WTC11 (cell line): Measurements from ENCODE around the gene HIGD1B. TPM values are rescaled to one million over a fixed set of nuclear protein-coding genes. Genes with fewer than 3 reads are reported as not detected.

Experiments
- ATAC-seq: fragments of 200-7000 bp; cut with Tn5 transposase; 2 replicates; pipeline ENCODE4 v1.10.0; 2021; ENCODE audit warnings: mild to moderate bottlenecking, moderate library complexity
- CTCF ChIA-PET: fragments of 300-600 bp; sonication (Branson Sonifier 250); formaldehyde crosslinking; loops from one replicate; lab custom pipeline; 2021; ENCODE audit warnings: antibody characterized with exemption; lab: Charles Lee
- POLR2A ChIA-PET: fragments of 350-600 bp; sonication (Branson Sonifier 250); formaldehyde crosslinking; loops from one replicate; lab custom pipeline; 2021; ENCODE audit warnings: antibody characterized with exemption; lab: Charles Lee
- DNase-seq: peaks from one replicate; pipeline ENCODE4 v3.0.0; 2021; ENCODE audit warnings: low spot score
- H3K27ac Mint-ChIP-seq: 2 replicates; pipeline ENCODE4 v1.8.0; 2021; ENCODE audit warnings: mixed read lengths
- H3K27me3 Mint-ChIP-seq: 2 replicates; pipeline ENCODE4 v1.8.0; 2021; ENCODE audit warnings: low read depth, mild to moderate bottlenecking, moderate library complexity, mixed read lengths
- H3K36me3 Mint-ChIP-seq: 2 replicates; pipeline ENCODE4 v1.8.0; 2021; ENCODE audit warnings: mixed read lengths
- H3K4me1 Mint-ChIP-seq: 2 replicates; pipeline ENCODE4 v1.8.0; 2022; ENCODE audit warnings: mixed read lengths
- H3K4me3 Mint-ChIP-seq: 2 replicates; pipeline ENCODE4 v1.8.0; 2021; ENCODE audit warnings: mild to moderate bottlenecking, moderate library complexity, mixed read lengths
- H3K9me3 Mint-ChIP-seq: 2 replicates; pipeline ENCODE4 v1.8.0; 2021; ENCODE audit warnings: mixed read lengths
- ATF1 ChIP-seq: sonication (generic); formaldehyde crosslinking; IDR thresholded peaks from 2 replicates; pipeline ENCODE4 v1.8.1; 2023; ENCODE audit warnings: mild to moderate bottlenecking, moderate library complexity, missing genetic modification reagents
- CDX4 ChIP-seq: fragments of 250-450 bp; sonication (Bioruptor Pico); IDR thresholded peaks from 2 replicates; pipeline ENCODE4 v1.9.0; 2021; ENCODE audit warnings: moderate library complexity, mild to moderate bottlenecking, inconsistent platforms, borderline replicate concordance
- ETV6 ChIP-seq: sonication (generic); formaldehyde crosslinking; IDR thresholded peaks from 2 replicates; pipeline ENCODE4 v1.8.1; 2022; ENCODE audit warnings: mild to moderate bottlenecking, missing genetic modification reagents
- FOXJ3 ChIP-seq: sonication (generic); formaldehyde crosslinking; IDR thresholded peaks from 2 replicates; pipeline ENCODE4 v1.9.0; 2021; ENCODE audit warnings: missing genetic modification reagents, mild to moderate bottlenecking, borderline replicate concordance
- GABPB1 ChIP-seq: sonication (generic); formaldehyde crosslinking; IDR thresholded peaks from 2 replicates; pipeline ENCODE4 v1.8.1; 2023; ENCODE audit warnings: mild to moderate bottlenecking, missing genetic modification reagents
- GRHL2 ChIP-seq: fragments of 250-450 bp; sonication (Bioruptor Pico); IDR thresholded peaks from 2 replicates; pipeline ENCODE4 v1.8.0; 2022; ENCODE audit warnings: mild to moderate bottlenecking, moderate library complexity; ENCODE audit not compliant: insufficient replicate concordance, severe bottlenecking
- HMGXB4 ChIP-seq: sonication (generic); formaldehyde crosslinking; IDR thresholded peaks from 2 replicates; pipeline ENCODE4 v1.8.1; 2023; ENCODE audit warnings: mild to moderate bottlenecking, moderate library complexity, missing genetic modification reagents
- IRF2 ChIP-seq: sonication (generic); formaldehyde crosslinking; IDR thresholded peaks from 2 replicates; pipeline ENCODE4 v1.8.0; 2022; ENCODE audit warnings: low read depth, missing genetic modification reagents, borderline replicate concordance
- JAZF1 ChIP-seq: fragments of 250-450 bp; sonication (Bioruptor Pico); IDR thresholded peaks from 2 replicates; pipeline ENCODE4 v1.9.0; 2021; ENCODE audit warnings: moderate library complexity, mild to moderate bottlenecking, inconsistent platforms
- JUN ChIP-seq: sonication (generic); formaldehyde crosslinking; IDR thresholded peaks from 2 replicates; pipeline ENCODE4 v1.8.0; 2023; ENCODE audit warnings: mild to moderate bottlenecking, missing genetic modification reagents
- MXD4 ChIP-seq: fragments of 250-450 bp; sonication (Bioruptor Pico); IDR thresholded peaks from 2 replicates; pipeline ENCODE4 v1.8.0; 2021; ENCODE audit warnings: mild to moderate bottlenecking, moderate library complexity, borderline replicate concordance
- TCF7 ChIP-seq: sonication (generic); formaldehyde crosslinking; IDR thresholded peaks from 2 replicates; pipeline ENCODE4 v1.8.0; 2022; ENCODE audit warnings: mild to moderate bottlenecking, low read depth, missing genetic modification reagents, moderate library complexity
- ZNF423 ChIP-seq: fragments of 250-450 bp; sonication (Bioruptor Pico); IDR thresholded peaks from 2 replicates; pipeline ENCODE4 v2.1.2; 2022; ENCODE audit warnings: mild to moderate bottlenecking, moderate library complexity
- total RNA-seq: library from RNA; stranded (reverse); gene quantifications from 3 replicates; pipeline ENCODE4 v1.2.3, GENCODE V29; 2021
- TF ChIP-seq, protein P1 (sequence below): fragments of 250-450 bp; sonication (Bioruptor Pico); IDR thresholded peaks from 2 replicates; pipeline ENCODE4 v1.8.0; 2021; ENCODE audit warnings: mild to moderate bottlenecking
- TF ChIP-seq, protein P2 (sequence below): sonication (generic); formaldehyde crosslinking; IDR thresholded peaks from 2 replicates; pipeline ENCODE4 v1.8.0; 2022; ENCODE audit warnings: mild to moderate bottlenecking, missing genetic modification reagents

The HIGD1B gene
- total RNA-seq, 1 experiment from 2014 or later = not detected

DNA sequence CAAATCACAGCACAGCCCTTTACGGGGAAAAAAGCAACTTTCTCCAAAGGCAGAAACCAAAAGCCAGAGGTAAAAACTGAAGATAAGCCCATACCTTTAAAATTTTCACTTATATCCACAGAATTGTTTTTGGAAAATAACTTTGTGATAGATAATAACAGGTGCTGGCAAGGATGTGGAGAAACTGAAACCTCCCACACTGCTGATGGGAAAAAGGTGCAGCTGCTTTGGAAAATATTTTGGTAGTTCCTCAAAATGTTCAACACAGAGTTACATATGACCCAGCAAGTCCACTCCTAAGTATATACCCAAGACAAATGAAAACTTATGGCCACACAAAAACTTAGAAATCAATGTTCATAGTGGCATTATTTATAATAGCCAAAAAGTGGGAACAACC, 39.3 kb downstream of the HIGD1B start (continued):
- TF ChIP-seq, protein P1, sequence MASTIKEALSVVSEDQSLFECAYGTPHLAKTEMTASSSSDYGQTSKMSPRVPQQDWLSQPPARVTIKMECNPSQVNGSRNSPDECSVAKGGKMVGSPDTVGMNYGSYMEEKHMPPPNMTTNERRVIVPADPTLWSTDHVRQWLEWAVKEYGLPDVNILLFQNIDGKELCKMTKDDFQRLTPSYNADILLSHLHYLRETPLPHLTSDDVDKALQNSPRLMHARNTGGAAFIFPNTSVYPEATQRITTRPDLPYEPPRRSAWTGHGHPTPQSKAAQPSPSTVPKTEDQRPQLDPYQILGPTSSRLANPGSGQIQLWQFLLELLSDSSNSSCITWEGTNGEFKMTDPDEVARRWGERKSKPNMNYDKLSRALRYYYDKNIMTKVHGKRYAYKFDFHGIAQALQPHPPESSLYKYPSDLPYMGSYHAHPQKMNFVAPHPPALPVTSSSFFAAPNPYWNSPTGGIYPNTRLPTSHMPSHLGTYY (CRISPR knock-in tag) = no peak
- TF ChIP-seq, all 79 proteins: peak for 0

DNA sequence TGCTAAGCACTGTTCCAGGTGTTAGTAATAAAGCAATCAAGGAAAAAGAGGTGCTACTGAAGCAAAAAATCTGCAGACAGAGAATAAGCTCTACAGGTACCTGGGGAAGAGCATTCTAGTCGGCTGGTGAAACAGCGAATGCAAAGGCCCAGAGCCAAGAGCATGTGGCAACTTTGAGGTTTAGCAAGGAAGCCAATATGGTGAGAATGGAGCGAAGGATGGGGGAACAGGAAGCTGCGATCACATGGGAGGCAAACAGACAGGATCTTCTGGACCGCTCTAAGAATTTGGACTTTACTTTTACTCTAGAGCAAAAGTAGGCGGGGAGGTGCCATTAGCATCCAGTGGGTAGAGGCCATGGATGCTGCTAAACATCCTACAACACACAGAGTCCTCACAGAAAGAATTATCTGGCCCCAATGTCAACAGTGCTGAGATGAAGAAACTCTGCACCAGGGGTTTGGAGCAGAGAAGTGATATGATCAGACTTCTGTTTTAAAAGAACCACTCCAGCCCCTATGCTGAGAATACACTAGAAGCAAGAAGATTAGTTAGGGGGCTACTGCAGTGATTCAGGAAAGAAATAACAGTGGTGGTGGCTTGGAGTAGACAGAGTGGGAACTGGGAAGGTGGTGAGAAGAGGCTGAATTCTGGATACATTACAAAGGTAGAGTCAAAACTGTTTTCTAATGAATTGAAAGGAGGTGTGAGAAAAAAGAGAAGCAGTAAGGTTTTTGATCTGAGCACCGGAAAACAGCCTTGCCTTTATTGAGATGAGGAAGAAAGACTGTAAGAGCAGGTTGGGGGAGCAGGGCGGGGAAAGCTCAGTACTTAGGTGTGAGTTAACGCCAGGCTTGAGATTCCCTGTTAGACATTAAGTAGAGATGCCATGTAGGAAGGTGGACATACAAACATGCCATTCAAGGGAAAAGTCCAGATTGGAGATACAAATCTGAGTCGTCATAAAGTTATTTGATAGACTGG, 40.6 kb downstream of the HIGD1B start:
- Mint-ChIP-seq H3K27me3 (no peaks in the 10 kb centered on the region), H3K36me3 (peaks cover 32% of the 10 kb centered on the region), H3K9me3 (no peaks in the 10 kb centered on the region), H3K4me1 (no peaks in the 10 kb centered on the region)
- ChIA-PET POLR2A (no interaction called here), CTCF (interaction anchor here (1.4 kb wide), 1 partner anchor 10 kb away, joined by 4 read pairs; no protein-coding TSS in a partner anchor)
- DNase-seq = no peak
- TF ChIP-seq FOXJ3 (no peak), ETV6 (CRISPR knock-in tag) (no peak), JUN (CRISPR knock-in tag) (no peak), ZNF423 (CRISPR knock-in tag) (no peak), GABPB1 (CRISPR knock-in tag) (no peak), ATF1 (CRISPR knock-in tag) (no peak), GRHL2 (CRISPR knock-in tag) (no peak), IRF2 (CRISPR knock-in tag) (no peak), HMGXB4 (no peak)
- TF ChIP-seq, protein P2, sequence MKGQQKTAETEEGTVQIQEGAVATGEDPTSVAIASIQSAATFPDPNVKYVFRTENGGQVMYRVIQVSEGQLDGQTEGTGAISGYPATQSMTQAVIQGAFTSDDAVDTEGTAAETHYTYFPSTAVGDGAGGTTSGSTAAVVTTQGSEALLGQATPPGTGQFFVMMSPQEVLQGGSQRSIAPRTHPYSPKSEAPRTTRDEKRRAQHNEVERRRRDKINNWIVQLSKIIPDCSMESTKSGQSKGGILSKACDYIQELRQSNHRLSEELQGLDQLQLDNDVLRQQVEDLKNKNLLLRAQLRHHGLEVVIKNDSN (CRISPR knock-in tag) = no peak
- TF ChIP-seq, protein P1 (CRISPR knock-in tag) = no peak
- TF ChIP-seq, all 79 proteins: peak for 0
- H3K27ac Mint-ChIP-seq = no peak overlapping the region
- no peak overlapping the region for H3K4me3 Mint-ChIP-seq
- no peak for ATAC-seq

GRCh38 chr17:44889003-44889402, 41.3 kb downstream of the HIGD1B start:
- ChIA-PET POLR2A (no interaction called here), CTCF (no interaction called here)
- H3K4me1 Mint-ChIP-seq = no peaks in the 10 kb centered on the region
- DNase-seq = no peak
- H3K27me3 Mint-ChIP-seq = no peaks in the 10 kb centered on the region
- peaks cover 31% of the 10 kb centered on the region for H3K36me3 Mint-ChIP-seq
- TF ChIP-seq TCF7 (no peak), MXD4 (no peak), JAZF1 (no peak), JUN (CRISPR knock-in tag) (no peak), CDX4 (CRISPR knock-in tag) (no peak)
- ATAC-seq = no peak
- no peaks in the 10 kb centered on the region for H3K9me3 Mint-ChIP-seq
- H3K27ac Mint-ChIP-seq = no peak overlapping the region
- H3K4me3 Mint-ChIP-seq = no peak overlapping the region
